K562 (cell line): ENCODE measurements around the gene INPP5K. TPM values are rescaled to one million over a fixed set of nuclear protein-coding genes. Genes with fewer than 3 reads are reported as not detected.

Experiments
- CHCHD3 ChIP-seq: fragments of 250-450 bp; sonication (Bioruptor Pico); IDR thresholded peaks from 2 replicates; pipeline ENCODE4 v2.1.2; 2022; ENCODE audit warnings: mild to moderate bottlenecking
- MYC ChIP-seq, 2 experiments: fragments of 250-450 bp in 1 of 2; sonication (Bioruptor Pico) in 1 of 2; IDR thresholded peaks; 2 replicates each; pipeline versions ENCODE4 v1.5.1 to v1.6.1; 2012 to 2021; ENCODE audit warnings: low read depth in 2 of 2, borderline replicate concordance in 1 of 2, improper control_type of control experiment in 1 of 2, low read length in 1 of 2, mild to moderate bottlenecking in 1 of 2, moderate library complexity in 1 of 2
- NR2C2 ChIP-seq, 2 experiments: fragments of 200-800 bp in 1 of 2; sonication (Bioruptor generic) in 1 of 2; sonication (generic) in 1 of 2; formaldehyde crosslinking in 1 of 2; IDR thresholded peaks; 2 replicates each; pipeline versions ENCODE4 v1.6.1 to v1.8.0; 2016 to 2022; ENCODE audit warnings: mild to moderate bottlenecking in 1 of 2, missing compliant biosample characterization in 1 of 2, missing genetic modification characterization in 1 of 2, missing genetic modification reagents in 1 of 2
- polyA plus RNA-seq, 8 experiments: library from polyadenylated mRNA; depleted of rRNA in 4 of 8; stranded (reverse) in 5 of 8; unstranded in 3 of 8; fragments of >200 nt; fragmentation: Nextera tagmentation in 2 of 8; fragmentation: Illumina TruSeq in 1 of 8; extraction: Ambion mirVana in 2 of 8; extraction: Trizol in 1 of 8; gene quantifications; 2 replicates each; pipeline versions ENCODE4 v1.2.1 to v1.2.3, GENCODE V29; 2011 to 2014; ENCODE audit warnings: inconsistent platforms in 1 of 8, missing spikeins in 1 of 8
- total RNA-seq, 7 experiments: library from RNA; depleted of rRNA in 6 of 7; stranded (reverse); fragments of >200 nt in 6 of 7; fragmentation: Illumina TruSeq in 2 of 7; extraction: Trizol in 2 of 7; gene quantifications; 2 replicates each; pipeline versions ENCODE4 v1.2.1 to v1.2.3, GENCODE V29; 2011 to 2021; ENCODE audit warnings: low replicate concordance in 1 of 7
- TF ChIP-seq, protein P1 (sequence below): fragments of 450-650 bp; IDR thresholded peaks from 2 replicates; pipeline ENCODE4 v1.6.1; 2017; ENCODE audit warnings: antibody characterized with exemption, mild to moderate bottlenecking
- TF ChIP-seq, protein P2 (sequence below): fragments of 450-650 bp; IDR thresholded peaks from 2 replicates; pipeline ENCODE4 v1.6.1; 2016; ENCODE audit warnings: mild to moderate bottlenecking, moderate library complexity

Gene INPP5K
- total and polyA plus RNA-seq, 9 of the 15 experiments (the other 6 are each of a cell fraction or from before 2014, with no cell fraction given) = 0.63 to 15.1 (median 10.1) TPM

DNA sequence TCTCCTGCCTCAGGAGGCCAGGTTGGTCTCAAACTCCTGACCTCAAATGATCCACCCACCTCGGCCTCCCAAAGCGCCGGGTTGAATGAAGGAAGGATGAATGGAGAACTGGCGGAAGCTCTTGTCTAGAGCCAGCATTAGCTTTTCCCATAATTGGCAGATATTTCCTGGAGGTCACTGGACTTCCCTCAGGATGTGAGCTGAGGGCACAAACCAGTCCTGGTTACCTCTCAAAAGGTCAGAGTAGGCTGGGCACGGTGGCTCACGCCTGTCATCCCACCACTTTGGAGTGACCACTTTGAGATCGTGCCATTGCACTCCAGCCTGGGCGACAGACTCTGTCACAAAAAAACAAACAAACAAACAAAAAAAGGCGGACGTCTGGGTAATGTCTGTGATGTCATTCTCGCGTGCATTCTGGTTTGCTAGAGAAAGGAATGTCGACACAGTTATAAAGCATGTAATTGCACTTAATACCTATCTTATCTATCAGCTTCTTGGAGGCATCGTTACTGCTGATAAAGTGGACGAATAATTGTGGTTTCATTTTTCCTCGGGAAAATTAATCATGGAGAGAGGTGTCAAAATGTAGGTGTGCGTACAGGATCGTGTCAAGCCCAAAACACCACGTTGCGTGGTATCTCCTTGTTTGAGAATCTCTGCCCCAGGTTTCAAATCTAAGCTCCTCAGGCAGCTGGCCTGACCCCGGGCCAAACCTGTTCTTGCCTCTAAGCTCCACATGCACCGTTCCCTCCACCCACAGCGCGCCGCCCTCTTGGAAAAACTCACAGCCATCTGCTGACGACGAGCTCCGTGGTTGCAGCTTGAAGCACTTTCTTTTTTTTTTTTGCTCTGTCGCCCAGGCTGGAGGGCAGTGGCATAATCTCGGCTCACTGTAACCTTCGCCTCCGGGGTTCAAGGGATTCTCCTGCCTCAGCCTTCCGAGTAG, 54.0 kb downstream of the INPP5K start (continued):
- TF ChIP-seq NR2C2 (CRISPR knock-in tag; IDR thresholded peaks at IDR 0.05) (no peak), NR2C2 (tag; IDR thresholded peaks at IDR 0.05) (0 out of 2 replicates have a peak, but pooled peaks have one; percentile 9), CHCHD3 (no peak), MYC (IDR thresholded peaks at IDR 0.05; ENCODE audit: low read depth, low read length) (0 out of 2 replicates have a peak, but pooled peaks have one; percentile 0), MYC (CRISPR knock-in tag; IDR thresholded peaks at IDR 0.05; ENCODE audit: borderline replicate concordance, low read depth) (no peak)
- TF ChIP-seq, protein P1, sequence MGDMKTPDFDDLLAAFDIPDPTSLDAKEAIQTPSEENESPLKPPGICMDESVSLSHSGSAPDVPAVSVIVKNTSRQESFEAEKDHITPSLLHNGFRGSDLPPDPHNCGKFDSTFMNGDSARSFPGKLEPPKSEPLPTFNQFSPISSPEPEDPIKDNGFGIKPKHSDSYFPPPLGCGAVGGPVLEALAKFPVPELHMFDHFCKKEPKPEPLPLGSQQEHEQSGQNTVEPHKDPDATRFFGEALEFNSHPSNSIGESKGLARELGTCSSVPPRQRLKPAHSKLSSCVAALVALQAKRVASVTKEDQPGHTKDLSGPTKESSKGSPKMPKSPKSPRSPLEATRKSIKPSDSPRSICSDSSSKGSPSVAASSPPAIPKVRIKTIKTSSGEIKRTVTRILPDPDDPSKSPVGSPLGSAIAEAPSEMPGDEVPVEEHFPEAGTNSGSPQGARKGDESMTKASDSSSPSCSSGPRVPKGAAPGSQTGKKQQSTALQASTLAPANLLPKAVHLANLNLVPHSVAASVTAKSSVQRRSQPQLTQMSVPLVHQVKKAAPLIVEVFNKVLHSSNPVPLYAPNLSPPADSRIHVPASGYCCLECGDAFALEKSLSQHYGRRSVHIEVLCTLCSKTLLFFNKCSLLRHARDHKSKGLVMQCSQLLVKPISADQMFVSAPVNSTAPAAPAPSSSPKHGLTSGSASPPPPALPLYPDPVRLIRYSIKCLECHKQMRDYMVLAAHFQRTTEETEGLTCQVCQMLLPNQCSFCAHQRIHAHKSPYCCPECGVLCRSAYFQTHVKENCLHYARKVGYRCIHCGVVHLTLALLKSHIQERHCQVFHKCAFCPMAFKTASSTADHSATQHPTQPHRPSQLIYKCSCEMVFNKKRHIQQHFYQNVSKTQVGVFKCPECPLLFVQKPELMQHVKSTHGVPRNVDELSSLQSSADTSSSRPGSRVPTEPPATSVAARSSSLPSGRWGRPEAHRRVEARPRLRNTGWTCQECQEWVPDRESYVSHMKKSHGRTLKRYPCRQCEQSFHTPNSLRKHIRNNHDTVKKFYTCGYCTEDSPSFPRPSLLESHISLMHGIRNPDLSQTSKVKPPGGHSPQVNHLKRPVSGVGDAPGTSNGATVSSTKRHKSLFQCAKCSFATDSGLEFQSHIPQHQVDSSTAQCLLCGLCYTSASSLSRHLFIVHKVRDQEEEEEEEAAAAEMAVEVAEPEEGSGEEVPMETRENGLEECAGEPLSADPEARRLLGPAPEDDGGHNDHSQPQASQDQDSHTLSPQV = no peak
- TF ChIP-seq, protein P2, sequence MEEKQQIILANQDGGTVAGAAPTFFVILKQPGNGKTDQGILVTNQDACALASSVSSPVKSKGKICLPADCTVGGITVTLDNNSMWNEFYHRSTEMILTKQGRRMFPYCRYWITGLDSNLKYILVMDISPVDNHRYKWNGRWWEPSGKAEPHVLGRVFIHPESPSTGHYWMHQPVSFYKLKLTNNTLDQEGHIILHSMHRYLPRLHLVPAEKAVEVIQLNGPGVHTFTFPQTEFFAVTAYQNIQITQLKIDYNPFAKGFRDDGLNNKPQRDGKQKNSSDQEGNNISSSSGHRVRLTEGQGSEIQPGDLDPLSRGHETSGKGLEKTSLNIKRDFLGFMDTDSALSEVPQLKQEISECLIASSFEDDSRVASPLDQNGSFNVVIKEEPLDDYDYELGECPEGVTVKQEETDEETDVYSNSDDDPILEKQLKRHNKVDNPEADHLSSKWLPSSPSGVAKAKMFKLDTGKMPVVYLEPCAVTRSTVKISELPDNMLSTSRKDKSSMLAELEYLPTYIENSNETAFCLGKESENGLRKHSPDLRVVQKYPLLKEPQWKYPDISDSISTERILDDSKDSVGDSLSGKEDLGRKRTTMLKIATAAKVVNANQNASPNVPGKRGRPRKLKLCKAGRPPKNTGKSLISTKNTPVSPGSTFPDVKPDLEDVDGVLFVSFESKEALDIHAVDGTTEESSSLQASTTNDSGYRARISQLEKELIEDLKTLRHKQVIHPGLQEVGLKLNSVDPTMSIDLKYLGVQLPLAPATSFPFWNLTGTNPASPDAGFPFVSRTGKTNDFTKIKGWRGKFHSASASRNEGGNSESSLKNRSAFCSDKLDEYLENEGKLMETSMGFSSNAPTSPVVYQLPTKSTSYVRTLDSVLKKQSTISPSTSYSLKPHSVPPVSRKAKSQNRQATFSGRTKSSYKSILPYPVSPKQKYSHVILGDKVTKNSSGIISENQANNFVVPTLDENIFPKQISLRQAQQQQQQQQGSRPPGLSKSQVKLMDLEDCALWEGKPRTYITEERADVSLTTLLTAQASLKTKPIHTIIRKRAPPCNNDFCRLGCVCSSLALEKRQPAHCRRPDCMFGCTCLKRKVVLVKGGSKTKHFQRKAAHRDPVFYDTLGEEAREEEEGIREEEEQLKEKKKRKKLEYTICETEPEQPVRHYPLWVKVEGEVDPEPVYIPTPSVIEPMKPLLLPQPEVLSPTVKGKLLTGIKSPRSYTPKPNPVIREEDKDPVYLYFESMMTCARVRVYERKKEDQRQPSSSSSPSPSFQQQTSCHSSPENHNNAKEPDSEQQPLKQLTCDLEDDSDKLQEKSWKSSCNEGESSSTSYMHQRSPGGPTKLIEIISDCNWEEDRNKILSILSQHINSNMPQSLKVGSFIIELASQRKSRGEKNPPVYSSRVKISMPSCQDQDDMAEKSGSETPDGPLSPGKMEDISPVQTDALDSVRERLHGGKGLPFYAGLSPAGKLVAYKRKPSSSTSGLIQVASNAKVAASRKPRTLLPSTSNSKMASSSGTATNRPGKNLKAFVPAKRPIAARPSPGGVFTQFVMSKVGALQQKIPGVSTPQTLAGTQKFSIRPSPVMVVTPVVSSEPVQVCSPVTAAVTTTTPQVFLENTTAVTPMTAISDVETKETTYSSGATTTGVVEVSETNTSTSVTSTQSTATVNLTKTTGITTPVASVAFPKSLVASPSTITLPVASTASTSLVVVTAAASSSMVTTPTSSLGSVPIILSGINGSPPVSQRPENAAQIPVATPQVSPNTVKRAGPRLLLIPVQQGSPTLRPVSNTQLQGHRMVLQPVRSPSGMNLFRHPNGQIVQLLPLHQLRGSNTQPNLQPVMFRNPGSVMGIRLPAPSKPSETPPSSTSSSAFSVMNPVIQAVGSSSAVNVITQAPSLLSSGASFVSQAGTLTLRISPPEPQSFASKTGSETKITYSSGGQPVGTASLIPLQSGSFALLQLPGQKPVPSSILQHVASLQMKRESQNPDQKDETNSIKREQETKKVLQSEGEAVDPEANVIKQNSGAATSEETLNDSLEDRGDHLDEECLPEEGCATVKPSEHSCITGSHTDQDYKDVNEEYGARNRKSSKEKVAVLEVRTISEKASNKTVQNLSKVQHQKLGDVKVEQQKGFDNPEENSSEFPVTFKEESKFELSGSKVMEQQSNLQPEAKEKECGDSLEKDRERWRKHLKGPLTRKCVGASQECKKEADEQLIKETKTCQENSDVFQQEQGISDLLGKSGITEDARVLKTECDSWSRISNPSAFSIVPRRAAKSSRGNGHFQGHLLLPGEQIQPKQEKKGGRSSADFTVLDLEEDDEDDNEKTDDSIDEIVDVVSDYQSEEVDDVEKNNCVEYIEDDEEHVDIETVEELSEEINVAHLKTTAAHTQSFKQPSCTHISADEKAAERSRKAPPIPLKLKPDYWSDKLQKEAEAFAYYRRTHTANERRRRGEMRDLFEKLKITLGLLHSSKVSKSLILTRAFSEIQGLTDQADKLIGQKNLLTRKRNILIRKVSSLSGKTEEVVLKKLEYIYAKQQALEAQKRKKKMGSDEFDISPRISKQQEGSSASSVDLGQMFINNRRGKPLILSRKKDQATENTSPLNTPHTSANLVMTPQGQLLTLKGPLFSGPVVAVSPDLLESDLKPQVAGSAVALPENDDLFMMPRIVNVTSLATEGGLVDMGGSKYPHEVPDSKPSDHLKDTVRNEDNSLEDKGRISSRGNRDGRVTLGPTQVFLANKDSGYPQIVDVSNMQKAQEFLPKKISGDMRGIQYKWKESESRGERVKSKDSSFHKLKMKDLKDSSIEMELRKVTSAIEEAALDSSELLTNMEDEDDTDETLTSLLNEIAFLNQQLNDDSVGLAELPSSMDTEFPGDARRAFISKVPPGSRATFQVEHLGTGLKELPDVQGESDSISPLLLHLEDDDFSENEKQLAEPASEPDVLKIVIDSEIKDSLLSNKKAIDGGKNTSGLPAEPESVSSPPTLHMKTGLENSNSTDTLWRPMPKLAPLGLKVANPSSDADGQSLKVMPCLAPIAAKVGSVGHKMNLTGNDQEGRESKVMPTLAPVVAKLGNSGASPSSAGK = peak; percentile 36; the same call in 1 of the 2 replicates
